Activated CD4-positive, alpha-beta T cell treated with anti-CD3 and anti-CD28 coated beads, Interleukin-2, amount 50 U/mL, for 48 hours (primary cell): ENCODE data around the gene EXOG.
A peak's percentile ranks its signal among the peaks of the same experiment; 100 is the strongest.

ENCODE experiments used
- DNase-seq, 2 experiments: peaks; one replicate each; pipeline ENCODE4 v3.0.0-alpha.2; 2020

The EXOG gene

DNA sequence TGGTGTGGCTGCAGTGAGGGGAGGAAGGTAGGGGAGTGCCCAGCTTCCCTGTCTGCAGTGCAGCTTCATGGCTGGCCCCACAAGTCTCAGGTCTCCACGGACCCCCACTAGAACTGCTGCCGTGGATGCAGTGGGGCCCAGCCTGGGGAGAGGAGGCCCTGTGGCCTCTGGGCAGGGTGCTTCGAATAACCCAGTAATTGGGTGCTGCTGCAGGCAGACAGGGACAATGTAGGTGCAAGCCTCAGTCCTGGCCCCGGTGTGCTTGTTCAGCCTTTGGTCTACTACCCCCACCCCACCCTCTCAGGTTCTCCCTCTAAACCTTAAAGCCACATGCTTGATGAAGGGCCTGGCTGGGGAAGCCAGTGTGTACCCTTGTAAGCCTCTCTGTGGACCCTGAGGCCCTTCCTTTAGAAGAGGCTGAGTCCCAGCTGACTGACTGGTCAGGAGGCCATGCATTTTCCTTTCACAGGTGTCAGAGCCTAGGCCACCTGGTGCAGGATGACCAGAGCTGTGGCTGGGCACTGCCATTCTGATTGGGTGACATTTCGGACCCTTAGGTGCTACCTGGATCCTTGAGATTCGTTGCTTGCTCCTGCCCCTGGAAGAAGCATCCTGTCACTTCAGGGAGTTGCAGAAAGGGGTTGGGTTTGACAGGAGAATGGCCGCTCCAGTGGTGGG, 21.1 kb upstream of the EXOG start:
- no peak for DNase-seq

DNA sequence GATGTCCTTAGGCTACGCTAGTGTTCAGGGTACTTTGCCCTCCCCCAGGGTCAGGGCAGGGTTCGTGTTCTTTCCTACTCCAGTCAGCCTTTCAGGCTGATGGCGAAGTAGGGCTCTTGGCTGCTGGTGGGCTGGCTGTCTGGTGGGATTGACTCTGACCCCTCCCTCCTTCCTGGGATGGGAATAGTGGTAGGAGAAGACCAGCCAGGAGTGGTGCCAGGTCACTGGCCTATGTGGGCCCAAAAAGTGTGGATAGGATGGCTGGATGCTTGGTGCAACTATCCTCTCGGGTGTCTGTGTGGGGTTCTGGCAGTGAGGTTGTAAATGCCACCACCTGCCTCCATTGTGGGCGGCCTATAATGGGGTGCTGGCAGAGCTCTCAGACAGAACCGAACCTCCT, 20.4 kb upstream of the EXOG start:
- no peak for DNase-seq

DNA sequence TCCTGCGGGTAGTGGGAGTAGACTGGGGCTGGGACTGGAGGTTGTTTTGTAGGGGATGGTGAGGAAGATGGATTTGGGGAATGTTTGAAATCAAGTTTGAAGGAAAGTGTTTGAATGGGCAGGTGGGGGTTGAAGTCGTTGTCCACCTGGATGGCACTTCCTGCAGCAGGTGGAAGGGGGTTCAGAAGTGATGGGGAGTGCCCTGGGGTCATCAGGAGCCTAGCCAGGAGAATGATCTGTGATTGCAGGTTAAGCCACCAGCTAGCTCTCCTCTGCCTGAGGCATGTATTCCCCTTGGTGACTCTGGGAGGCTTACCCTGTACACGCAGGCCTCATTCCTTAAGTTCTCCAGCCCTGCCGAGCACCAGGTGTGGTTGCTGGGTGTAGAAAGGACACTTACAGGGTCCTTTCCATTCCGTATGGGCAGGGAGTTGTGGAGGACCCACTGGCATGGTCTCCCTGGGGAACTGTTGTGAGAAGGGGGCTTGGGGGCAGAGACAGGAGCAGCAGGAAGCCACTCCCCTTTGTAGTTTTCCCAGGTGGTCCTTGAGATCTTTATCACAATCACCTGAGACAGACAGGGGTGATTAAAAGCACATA, 19.9 kb upstream of the EXOG start:
- no peak for DNase-seq

DNA sequence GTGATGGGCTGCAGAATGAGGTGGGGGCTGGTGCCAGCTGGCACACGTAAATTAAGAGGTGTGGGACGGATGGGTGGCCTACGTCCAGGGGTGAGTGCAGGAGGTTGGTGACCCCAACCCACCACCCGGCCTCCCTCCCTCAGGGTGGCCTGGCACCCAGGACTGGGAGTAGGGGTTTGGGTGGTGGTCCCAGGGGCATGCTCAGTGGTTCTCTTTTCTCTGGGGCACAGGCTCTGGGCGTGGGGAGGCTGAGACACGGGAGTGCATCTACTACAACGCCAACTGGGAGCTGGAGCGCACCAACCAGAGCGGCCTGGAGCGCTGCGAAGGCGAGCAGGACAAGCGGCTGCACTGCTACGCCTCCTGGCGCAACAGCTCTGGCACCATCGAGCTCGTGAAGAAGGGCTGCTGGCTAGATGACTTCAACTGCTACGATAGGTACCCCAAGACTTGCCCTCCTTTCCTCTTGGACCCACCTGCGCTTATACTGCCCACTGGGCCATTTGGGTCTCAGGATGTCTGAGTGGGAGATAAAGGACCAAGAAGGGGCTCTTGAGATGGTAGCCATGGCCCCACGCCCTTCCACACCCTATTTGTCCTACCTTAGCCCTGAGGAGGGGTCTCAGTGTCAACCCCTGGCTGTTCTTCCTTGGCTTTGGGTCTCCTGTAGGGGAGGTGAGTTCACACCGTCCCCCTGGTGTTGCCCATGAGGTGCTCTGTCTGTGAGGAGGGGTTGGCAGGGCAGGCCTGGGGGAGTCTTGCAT, 18.9 kb upstream of the EXOG start:
- DNase-seq: no peak

DNA sequence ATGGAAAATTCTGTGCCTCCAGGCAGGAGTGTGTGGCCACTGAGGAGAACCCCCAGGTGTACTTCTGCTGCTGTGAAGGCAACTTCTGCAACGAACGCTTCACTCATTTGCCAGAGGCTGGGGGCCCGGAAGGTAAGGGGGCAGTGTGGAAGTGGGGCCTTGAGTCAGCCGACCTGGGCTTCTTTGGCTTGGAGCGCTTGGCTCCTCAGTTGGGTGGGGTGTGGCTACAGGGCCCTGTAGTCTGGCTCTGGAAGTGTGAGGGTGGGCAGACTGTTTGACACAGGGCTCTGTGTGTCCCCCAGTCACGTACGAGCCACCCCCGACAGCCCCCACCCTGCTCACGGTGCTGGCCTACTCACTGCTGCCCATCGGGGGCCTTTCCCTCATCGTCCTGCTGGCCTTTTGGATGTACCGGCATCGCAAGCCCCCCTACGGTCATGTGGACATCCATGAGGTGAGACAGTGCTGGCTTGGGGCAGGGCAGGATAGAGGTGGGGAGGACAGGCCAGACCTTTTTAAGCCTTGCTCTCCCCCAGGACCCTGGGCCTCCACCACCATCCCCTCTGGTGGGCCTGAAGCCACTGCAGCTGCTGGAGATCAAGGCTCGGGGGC, 18.2 kb upstream of the EXOG start:
- no peak for DNase-seq

DNA sequence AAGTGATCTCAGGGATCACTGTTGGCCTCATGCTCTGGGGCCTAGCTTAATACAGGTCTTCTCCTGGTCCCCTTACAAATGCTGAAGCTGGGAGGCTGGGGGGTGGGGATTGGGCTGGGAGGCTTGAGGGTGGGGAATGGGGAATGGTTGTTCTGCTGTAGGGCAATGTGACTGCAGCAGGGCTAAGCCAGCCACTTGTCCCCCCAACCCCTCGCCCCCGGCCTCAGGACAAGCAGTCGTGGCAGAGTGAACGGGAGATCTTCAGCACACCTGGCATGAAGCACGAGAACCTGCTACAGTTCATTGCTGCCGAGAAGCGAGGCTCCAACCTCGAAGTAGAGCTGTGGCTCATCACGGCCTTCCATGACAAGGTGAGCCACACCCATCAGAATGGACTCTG, 17.2 kb upstream of the EXOG start:
- DNase-seq: no peak

DNA sequence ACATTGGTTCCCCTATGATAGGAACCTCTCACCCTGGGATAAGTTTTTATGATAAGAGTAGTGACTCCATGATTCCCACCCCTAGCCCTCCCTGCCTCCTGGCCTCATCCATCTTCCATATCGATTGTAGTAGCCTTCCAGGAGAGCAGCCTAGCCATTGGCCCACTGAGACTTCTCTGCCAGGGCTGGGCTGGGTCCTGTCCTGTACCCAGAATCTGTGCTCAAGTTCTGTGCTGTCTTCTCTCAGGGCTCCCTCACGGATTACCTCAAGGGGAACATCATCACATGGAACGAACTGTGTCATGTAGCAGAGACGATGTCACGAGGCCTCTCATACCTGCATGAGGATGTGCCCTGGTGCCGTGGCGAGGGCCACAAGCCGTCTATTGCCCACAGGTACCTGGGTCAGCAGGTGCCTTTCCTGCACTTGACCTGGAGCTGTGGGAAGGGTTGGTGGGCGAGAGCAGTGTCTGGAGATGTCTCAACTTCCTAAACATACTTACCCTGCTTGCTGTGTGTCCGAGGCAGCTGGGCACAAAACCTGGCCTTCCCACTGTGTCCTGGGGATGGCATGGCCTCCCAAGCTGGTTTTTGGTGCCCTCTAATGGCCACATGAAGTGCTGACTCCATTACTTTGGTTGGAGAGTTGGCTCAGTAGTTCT, 16.6 kb upstream of the EXOG start:
- peak; percentile 43 to 53 for DNase-seq

DNA sequence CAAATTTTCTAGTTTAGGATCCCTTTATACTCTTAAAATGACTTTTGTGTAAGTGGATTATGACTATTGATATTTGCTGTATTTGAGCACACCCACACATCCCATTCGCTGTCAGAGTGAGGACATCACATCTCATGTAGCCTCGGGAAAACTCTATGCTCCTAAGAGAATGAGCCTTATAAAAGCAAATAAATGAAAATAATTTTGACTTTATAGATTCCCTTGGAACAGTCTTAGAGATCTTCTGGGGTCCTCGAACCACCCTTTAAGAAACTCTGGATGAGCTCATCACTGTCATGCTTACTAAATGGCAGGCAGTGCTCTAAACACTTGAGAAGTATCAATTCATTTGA, 16.1 kb upstream of the EXOG start:
- DNase-seq: no peak

DNA sequence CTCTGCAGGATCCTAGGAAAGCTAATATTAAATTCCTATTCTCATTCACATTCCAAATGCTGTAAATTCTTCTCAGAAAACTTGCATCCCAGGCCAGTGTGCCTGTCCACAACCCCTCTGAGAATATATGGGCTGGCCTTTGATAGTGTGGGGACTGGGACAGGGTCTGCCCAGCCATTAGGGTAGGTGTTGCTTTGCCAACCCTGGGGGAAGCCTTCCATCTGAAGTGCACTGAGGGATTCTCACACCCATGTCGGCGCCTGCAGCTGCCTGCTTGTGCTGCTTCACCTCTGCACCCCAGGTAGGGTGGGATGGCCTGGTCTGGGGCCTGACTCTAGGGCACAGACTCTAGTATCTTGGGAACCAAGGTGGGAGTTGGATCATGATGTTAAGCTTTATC, 15.2 kb upstream of the EXOG start:
- no peak for DNase-seq

DNA sequence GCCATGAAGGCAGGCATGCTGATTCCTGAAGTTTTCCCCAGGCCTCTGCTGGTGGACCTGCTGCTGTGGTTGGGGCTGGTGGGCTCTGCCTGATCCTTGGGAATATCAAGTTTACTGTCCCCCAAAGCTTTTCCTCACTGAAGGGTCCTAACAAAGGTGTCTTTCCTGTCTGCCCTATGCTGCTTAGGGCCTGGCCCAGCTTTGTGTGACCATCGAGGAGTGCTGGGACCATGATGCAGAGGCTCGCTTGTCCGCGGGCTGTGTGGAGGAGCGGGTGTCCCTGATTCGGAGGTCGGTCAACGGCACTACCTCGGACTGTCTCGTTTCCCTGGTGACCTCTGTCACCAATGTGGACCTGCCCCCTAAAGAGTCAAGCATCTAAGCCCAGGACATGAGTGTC, 13.2 kb upstream of the EXOG start:
- DNase-seq: no peak

DNA sequence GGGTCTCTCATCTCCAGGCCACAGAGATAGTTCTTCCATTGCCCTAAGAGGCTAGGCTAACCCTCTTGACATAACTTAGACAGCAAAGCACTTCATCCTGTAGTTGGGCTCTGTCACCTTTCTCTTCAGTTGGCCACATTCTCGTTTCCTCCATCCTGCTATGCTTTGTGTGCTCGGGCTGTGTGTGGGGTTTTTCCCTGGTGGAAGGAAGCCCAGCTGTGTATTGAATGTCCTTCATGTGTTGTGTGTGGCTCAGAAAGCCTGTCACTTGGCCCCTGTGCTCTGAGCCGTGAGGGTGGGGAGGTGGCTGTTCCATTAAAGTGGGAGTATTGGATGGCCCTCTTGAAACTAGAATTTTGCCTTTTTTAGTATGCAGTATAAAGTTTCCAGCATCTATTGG, 8.8 kb upstream of the EXOG start:
- DNase-seq: no peak

DNA sequence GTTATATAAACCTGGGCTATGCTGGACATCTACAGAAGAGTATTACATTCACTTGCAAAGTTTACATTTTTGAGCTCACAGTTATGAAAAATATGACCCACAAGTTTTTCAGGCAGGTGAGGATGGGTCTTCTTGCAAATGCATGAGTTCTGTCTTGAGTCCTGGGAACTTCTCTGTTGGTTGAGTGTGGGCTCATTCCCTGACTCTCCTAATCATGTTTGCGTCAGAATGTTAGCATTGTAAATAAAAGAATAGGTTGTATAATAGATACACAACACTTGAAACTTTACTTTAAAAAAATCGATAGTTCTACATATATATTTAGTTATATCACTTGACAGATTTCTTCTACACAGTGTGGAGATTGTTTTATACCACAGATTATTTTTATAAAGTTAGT, 7.2 kb upstream of the EXOG start:
- no peak for DNase-seq

DNA sequence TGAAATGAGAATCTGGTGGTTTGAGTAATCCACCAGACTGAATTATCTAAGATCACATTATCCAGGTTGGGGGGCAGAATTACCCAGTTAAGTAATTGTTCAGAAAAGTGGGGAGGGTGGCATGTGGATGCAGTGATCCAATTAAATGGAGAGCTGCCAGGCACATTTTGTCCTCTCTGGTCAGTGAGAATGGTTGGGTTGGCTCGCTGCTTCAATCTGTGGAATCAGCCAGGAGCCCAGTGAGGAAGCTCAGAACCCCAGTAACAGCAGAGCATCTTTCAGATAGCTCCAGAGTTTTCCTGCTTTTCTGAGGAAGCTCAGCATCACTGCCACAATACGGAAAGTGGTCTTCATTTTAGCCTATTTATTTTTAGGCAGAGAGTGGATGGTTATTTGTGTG, 6.4 kb upstream of the EXOG start:
- no peak for DNase-seq

DNA sequence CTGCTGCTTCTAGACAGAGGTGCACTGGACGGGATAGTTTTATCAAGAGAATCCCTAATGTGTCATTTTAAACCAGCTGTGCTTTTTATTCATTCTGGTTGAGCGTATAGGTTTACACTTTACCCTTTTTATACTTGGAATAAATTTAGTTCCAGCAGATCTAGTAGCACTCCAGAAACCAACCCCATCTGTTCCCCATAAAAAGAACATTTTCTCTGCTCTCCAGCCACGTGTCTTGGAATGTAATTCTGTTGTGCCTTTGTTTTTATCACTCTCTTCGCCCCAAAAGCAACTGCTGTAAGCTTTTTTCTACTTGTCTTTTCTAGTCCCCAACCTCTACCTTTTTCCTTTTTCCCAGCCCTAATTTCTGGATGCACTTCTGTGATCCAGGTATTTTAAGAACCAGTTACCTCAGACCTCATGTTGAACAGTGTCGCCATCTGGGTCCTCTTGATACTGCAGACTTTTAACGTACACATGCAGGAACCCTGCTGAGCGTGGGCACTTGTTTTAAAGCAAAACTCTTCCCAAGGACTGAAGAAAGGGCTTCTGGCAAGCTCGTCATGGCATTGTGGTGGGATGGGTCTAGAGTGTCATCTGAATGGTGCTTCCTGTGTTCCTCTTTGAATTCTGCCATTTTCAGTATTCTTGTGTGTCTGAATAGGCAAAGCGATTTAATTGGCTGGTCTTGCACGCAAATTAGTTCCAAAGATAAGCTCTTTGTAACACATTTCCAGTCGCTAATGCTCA, 5.7 kb upstream of the EXOG start:
- DNase-seq: no peak

DNA sequence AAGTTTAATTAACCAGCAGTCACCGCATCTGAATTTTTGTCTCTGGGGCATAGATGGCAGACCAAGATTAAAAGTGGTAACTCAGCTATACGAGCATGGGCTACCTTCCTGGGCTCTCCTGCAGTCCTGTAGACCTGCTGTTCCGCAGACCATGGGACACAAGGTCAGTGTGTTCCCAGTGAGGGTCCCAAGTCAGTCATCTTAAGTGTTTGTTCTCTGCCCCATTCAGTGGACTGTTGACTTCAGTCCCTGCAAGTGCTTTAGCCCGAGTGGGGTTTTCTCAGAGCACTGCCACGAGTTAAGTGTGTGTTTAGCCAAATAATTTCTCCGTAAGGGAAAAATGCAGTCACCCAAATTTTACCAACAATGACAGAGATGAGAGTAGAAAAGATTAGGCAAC, 4.9 kb upstream of the EXOG start:
- no peak for DNase-seq

DNA sequence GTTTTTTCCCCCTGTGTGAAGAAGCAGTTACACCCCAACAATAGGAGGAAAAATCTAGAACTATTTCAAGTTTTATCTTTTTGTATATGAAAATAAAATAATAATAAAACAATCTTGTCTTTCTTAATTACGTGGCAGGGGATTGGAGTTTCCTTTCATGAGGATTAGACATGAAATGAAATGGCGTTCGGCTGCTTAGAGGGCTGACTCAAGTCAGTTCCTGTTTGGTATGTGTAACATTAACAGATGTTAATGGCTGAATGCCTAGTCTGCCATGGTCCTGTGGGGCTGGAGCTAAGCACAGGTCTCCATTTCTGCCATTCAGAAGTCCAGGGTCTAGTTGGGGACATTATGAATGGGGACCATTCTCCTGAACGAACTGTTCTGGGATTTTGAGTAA, 3.1 kb upstream of the EXOG start:
- no peak for DNase-seq

DNA sequence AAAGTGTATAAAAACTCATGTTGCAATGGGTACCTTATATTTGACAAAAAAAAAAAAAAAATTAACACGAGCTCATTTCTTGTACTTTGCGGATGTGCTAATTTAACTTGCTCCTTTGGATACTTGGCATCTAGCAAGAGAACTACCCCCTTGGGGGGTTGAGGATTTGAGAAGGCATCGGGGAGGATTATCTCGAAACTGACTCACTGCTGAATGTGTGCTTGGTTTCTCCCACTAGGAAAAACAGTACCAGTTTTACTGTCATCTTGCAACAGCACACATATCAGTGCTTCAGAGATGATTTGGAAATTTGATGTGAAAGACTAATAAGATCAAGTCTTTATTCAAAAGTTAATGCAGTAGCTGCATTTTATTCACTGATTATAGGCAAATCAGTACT, 891 bp downstream of the EXOG start:
- DNase-seq: no peak

DNA sequence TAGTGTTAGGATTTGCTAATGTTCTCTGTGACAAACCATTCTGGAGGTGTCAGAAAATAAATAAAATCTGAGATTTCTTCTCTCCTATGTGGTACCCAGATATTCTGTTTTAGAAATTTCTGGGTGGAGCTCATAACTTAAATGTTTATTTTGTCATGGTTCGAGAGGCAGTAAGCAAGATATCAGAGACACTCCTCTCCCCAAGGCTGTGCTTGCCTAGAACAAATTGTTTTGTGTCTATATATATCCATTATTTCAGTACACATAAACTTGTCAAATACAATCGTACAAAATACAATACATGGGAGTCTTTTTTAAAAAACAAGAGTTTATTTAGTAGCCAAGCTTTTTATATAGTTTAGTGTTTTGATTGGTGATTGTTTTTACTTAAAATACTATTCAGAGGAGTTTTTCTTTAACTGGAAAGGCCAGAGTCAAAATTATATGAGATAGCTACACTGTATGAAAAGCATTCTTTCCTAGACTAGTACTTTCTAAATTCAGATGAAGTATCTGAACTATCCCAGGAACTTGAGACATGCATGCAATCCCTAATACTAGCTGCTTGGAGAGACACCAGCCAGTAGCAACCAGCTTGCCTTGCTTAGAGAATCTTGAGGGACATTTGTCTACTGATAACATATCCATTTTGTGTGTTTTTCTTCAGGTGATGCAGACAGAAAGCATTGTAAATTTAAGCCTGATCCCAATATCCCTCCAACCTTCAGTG, 4.7 kb downstream of the EXOG start:
- no peak for DNase-seq

DNA sequence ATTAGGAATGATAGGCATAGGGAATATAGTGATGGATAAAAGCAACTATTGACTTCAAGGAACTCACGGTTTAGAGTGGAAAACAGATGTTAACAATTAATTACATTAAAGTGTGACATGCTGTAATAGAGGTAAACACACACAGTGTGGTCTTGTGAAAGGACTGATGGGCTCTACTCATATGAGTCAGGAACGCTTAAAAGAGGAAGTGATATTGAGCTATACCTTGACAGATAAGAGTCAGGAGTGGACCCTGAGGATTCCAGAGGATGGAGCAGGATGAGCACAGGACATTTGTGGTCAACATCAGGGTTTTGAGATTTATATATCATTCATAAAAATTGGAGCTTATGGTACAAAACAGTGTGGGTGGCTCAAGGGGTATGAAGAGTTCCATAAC, 11.0 kb downstream of the EXOG start:
- no peak for DNase-seq

DNA sequence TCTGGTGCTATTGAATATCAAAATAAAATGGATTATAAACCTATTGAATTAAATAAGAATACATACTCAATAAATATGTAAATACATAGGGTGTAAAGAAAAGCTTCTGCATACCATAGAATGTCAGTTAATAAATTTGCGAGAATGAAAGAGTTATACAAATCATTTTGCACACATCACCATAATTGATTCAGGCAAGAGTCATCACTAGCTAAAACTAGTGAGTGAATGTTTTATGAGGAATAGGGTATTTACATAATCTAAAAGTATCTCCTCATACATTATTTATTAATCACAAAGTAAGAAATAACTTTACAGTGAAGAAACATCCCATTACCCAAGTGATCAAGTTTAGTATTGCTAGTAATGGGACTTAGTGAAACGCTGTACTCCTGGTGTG, 13.6 kb downstream of the EXOG start:
- no peak for DNase-seq

DNA sequence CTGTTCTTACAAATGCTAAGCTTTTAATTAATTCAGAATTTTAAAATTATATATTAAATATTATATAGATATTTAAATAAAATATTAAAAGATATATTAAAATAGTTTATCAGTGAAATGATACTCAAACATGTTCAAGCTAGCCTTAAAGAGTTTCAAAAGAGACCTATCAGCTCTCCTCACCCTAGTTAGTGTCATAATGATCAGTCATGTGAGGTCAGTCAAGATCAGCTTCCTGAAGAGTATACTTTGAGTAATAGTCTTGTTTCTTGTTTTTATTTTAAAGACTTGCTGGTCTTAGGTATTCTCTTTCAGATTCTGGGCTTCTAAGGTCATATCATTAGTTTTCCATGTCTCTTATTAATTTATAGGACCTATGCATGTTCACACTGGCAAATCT, 14.5 kb downstream of the EXOG start:
- no peak for DNase-seq

DNA sequence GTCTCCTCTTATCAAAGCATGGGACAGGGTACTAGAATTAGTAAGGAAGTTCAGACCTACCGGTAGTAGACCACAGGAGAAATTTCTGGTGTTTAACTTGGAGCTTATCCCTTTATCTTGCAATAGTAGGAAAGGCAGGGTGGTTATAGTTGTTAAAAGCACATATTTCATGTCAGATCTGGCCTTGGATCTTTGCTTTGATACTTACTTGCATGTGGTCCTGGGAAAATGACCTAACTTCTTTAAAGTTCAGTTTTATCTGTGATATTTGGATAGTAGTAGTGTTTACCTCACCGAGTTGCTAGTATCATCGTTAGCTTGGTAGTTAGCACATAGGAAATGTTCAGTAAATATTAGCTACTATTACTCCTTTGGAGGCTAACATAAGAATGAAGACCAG, 15.4 kb downstream of the EXOG start:
- DNase-seq: no peak
